Activated naive CD8-positive, alpha-beta T cell treated with anti-CD3 and anti-CD28 coated beads, Interleukin-2, amount 50 U/mL, for 24 hours (primary cell): ENCODE measurements around the gene GTF3C2.
"Not testable (repeated sequence)": the region's sequence is repeated elsewhere in the genome, so short reads cannot be mapped to it uniquely, and the experiment has no call there.

Experiments used
- ATAC-seq: fragments of 150-1000 bp; cut with Tn5 transposase; one replicate; pipeline ENCODE4 v1.10.0; 2021
- DNase-seq: peaks from one replicate; pipeline ENCODE4 v3.0.0; 2021
- H3K27ac Mint-ChIP-seq: one replicate; pipeline ENCODE4 v1.8.0; 2021; ENCODE audit warnings: mild to moderate bottlenecking, mixed read lengths
- H3K27me3 Mint-ChIP-seq: one replicate; pipeline ENCODE4 v1.8.0; 2021; ENCODE audit warnings: mixed read lengths
- H3K36me3 Mint-ChIP-seq: one replicate; pipeline ENCODE4 v1.8.0; 2021; ENCODE audit warnings: low read depth, mixed read lengths
- H3K4me1 Mint-ChIP-seq: one replicate; pipeline ENCODE4 v1.8.0; 2021; ENCODE audit warnings: mixed read lengths
- H3K4me3 Mint-ChIP-seq: one replicate; pipeline ENCODE4 v1.8.0; 2021; ENCODE audit warnings: mild to moderate bottlenecking, moderate library complexity, mixed read lengths
- H3K9me3 Mint-ChIP-seq: one replicate; pipeline ENCODE4 v1.8.0; 2021; ENCODE audit warnings: mixed read lengths

Gene GTF3C2

GRCh38 chr2:27320958-27321543 lies 35.5 kb downstream of the GTF3C2 start:
- no peaks in the 10 kb centered on the region for H3K27me3 Mint-ChIP-seq
- no peaks in the 10 kb centered on the region for H3K9me3 Mint-ChIP-seq
- peak overlapping the region; percentile 99 for H3K4me3 Mint-ChIP-seq
- no peak for DNase-seq
- H3K4me1 Mint-ChIP-seq: peaks cover 19% of the 10 kb centered on the region
- no peak overlapping the region for H3K27ac Mint-ChIP-seq
- no peak for ATAC-seq
- H3K36me3 Mint-ChIP-seq: peaks cover 7% of the 10 kb centered on the region

- ATAC-seq, H3K4me3 Mint-ChIP-seq, DNase-seq, H3K27me3 Mint-ChIP-seq, H3K27ac Mint-ChIP-seq, H3K9me3 Mint-ChIP-seq, H3K36me3 Mint-ChIP-seq: not testable (repeated sequence)
- peaks cover 19% of the 10 kb centered on the region for H3K4me1 Mint-ChIP-seq
Measured at GRCh38 chr2:27319839-27320238, 36.7 kb downstream of the GTF3C2 start.

- no peak for ATAC-seq
- Mint-ChIP-seq H3K4me1 (peaks cover 6% of the 10 kb centered on the region), H3K27me3 (no peaks in the 10 kb centered on the region)
Measured at GRCh38 chr2:27316655-27317412, 39.7 kb downstream of the GTF3C2 start.

GRCh38 chr2:27315122-27315521 lies 41.4 kb downstream of the GTF3C2 start:
- Mint-ChIP-seq H3K4me3 (no peak overlapping the region), H3K4me1 (no peaks in the 10 kb centered on the region), H3K27me3 (no peaks in the 10 kb centered on the region), H3K27ac (no peak overlapping the region), H3K36me3 (peaks cover 7% of the 10 kb centered on the region), H3K9me3 (no peaks in the 10 kb centered on the region)
- DNase-seq (no peak), ATAC-seq (no peak)

More at GRCh38 chr2:27316655-27317412, 39.7 kb downstream of the GTF3C2 start:
- Mint-ChIP-seq H3K9me3 (no peaks in the 10 kb centered on the region), H3K27ac (no peak overlapping the region), H3K36me3 (peaks cover 5% of the 10 kb centered on the region), H3K4me3 (no peak overlapping the region)
- DNase-seq: no peak

- no peak overlapping the region for H3K27ac Mint-ChIP-seq
- no peak overlapping the region for H3K4me3 Mint-ChIP-seq
- no peaks in the 10 kb centered on the region for H3K9me3 Mint-ChIP-seq
- DNase-seq: no peak
- ATAC-seq: no peak
- no peaks in the 10 kb centered on the region for H3K4me1 Mint-ChIP-seq
- no peaks in the 10 kb centered on the region for H3K27me3 Mint-ChIP-seq
- H3K36me3 Mint-ChIP-seq: peaks cover 11% of the 10 kb centered on the region
Measured at GRCh38 chr2:27314709-27315108, 41.9 kb downstream of the GTF3C2 start.

- Mint-ChIP-seq H3K4me1 (no peaks in the 10 kb centered on the region), H3K36me3 (peaks cover 16% of the 10 kb centered on the region), H3K27me3 (no peaks in the 10 kb centered on the region), H3K4me3 (no peak overlapping the region), H3K9me3 (no peaks in the 10 kb centered on the region), H3K27ac (no peak overlapping the region)
- DNase-seq: no peak
- no peak for ATAC-seq
Measured at GRCh38 chr2:27313882-27314645, 42.5 kb downstream of the GTF3C2 start.

- peaks cover 14% of the 10 kb centered on the region for H3K36me3 Mint-ChIP-seq
- peaks cover 1% of the 10 kb centered on the region for H3K4me1 Mint-ChIP-seq
- no peak for ATAC-seq
- H3K9me3 Mint-ChIP-seq: no peaks in the 10 kb centered on the region
- DNase-seq: no peak
- no peaks in the 10 kb centered on the region for H3K27me3 Mint-ChIP-seq
- no peak overlapping the region for H3K27ac Mint-ChIP-seq
- H3K4me3 Mint-ChIP-seq: no peak overlapping the region
Measured at GRCh38 chr2:27312152-27312551, 44.4 kb downstream of the GTF3C2 start.

- DNase-seq: no peak
- Mint-ChIP-seq H3K36me3 (peaks cover 14% of the 10 kb centered on the region), H3K27ac (no peak overlapping the region), H3K9me3 (no peaks in the 10 kb centered on the region), H3K27me3 (peaks cover 12% of the 10 kb centered on the region), H3K4me3 (no peak overlapping the region), H3K4me1 (peaks cover 9% of the 10 kb centered on the region)
- ATAC-seq: no peak
Measured at GRCh38 chr2:27309651-27310050, 46.9 kb downstream of the GTF3C2 start.

- no peak for DNase-seq
- Mint-ChIP-seq H3K4me3 (peak within 1 kb of the TSS; percentile 26), H3K4me1 (peaks cover 9% of the 10 kb centered on the region), H3K36me3 (peaks cover 14% of the 10 kb centered on the region), H3K27ac (no peak within 1 kb of the TSS), H3K9me3 (no peaks in the 10 kb centered on the region), H3K27me3 (peaks cover 15% of the 10 kb centered on the region)
- no peak for ATAC-seq
Measured at GRCh38 chr2:27308359-27308881, 48.1 kb downstream of the GTF3C2 start, which contains the start of gene UCN. TSS of gene UCN (minus strand) at chr2:27308445. CDS start at chr2:27307895, 550 bp downstream.

- Mint-ChIP-seq H3K4me1 (peaks cover 11% of the 10 kb centered on the region), H3K9me3 (no peaks in the 10 kb centered on the region), H3K27ac (no peak overlapping the region), H3K4me3 (no peak overlapping the region), H3K27me3 (peaks cover 15% of the 10 kb centered on the region), H3K36me3 (peaks cover 14% of the 10 kb centered on the region)
- DNase-seq (no peak), ATAC-seq (no peak)
Measured at GRCh38 chr2:27307545-27308358, 48.8 kb downstream of the GTF3C2 start.

- Mint-ChIP-seq H3K4me3 (peak overlapping the region; percentile 26), H3K27ac (no peak overlapping the region), H3K27me3 (peaks cover 15% of the 10 kb centered on the region), H3K9me3 (no peaks in the 10 kb centered on the region), H3K4me1 (peaks cover 12% of the 10 kb centered on the region), H3K36me3 (peaks cover 14% of the 10 kb centered on the region)
- no peak for DNase-seq
- no peak for ATAC-seq
Measured at GRCh38 chr2:27307287-27307544, 49.3 kb downstream of the GTF3C2 start.

- H3K9me3 Mint-ChIP-seq: no peaks in the 10 kb centered on the region
- peak; percentile 50 for ATAC-seq
- H3K36me3 Mint-ChIP-seq: peaks cover 14% of the 10 kb centered on the region
- H3K27ac Mint-ChIP-seq: no peak overlapping the region
- DNase-seq: peak; percentile 54
- H3K27me3 Mint-ChIP-seq: peaks cover 15% of the 10 kb centered on the region
- H3K4me3 Mint-ChIP-seq: peak overlapping the region; percentile 46
- peaks cover 12% of the 10 kb centered on the region for H3K4me1 Mint-ChIP-seq
Measured at GRCh38 chr2:27306573-27307286, 49.8 kb downstream of the GTF3C2 start.

GRCh38 chr2:27306136-27306535 lies 50.4 kb downstream of the GTF3C2 start:
- Mint-ChIP-seq H3K9me3 (no peaks in the 10 kb centered on the region), H3K27me3 (peaks cover 15% of the 10 kb centered on the region), H3K36me3 (peaks cover 8% of the 10 kb centered on the region), H3K27ac (no peak overlapping the region), H3K4me3 (no peak overlapping the region), H3K4me1 (peaks cover 12% of the 10 kb centered on the region)
- DNase-seq (no peak), ATAC-seq (no peak)

GRCh38 chr2:27305516-27305915 lies 51.0 kb downstream of the GTF3C2 start:
- DNase-seq (no peak), ATAC-seq (no peak)
- H3K4me3 Mint-ChIP-seq: no peak overlapping the region
- no peak overlapping the region for H3K27ac Mint-ChIP-seq
- H3K9me3 Mint-ChIP-seq: no peaks in the 10 kb centered on the region
- peaks cover 8% of the 10 kb centered on the region for H3K36me3 Mint-ChIP-seq
- H3K27me3 Mint-ChIP-seq: peaks cover 15% of the 10 kb centered on the region
- H3K4me1 Mint-ChIP-seq: peaks cover 12% of the 10 kb centered on the region
